Measurements from ENCODE around the gene SOWAHD. TPM values are rescaled to one million over a fixed set of nuclear protein-coding genes. Genes with fewer than 3 reads are reported as not detected.
"Not testable (repeated sequence)": the region's sequence is repeated elsewhere in the genome, so short reads cannot be mapped to it uniquely, and the experiment has no call there.

The SOWAHD gene
- total and polyA plus RNA-seq, 2 donors = 0.25 to 0.26 TPM

- 64% methylated on average over 9 of the region's 9 CpGs for WGBS
- not testable (repeated sequence) for H3K4me3 ChIP-seq (ENCODE audit: low read depth, low read length); DNase-seq (ENCODE audit: extremely low spot score); H3K4me1 ChIP-seq (ENCODE audit: insufficient read depth); H3K27ac ChIP-seq (ENCODE audit: low read depth); H3K36me3 ChIP-seq (ENCODE audit: insufficient read depth)
Measured at GRCh38 chrX:119750131-119750530, 8.3 kb upstream of the SOWAHD start.

- WGBS = 97% methylated on average over 11 of the region's 27 CpGs
- not testable (repeated sequence) for H3K4me3 ChIP-seq (ENCODE audit: low read depth, low read length); DNase-seq (ENCODE audit: extremely low spot score); H3K36me3 ChIP-seq (ENCODE audit: insufficient read depth); H3K4me1 ChIP-seq (ENCODE audit: insufficient read depth); H3K27ac ChIP-seq (ENCODE audit: low read depth)
Measured at GRCh38 chrX:119750751-119751150, 7.6 kb upstream of the SOWAHD start.

GRCh38 chrX:119753001-119753400, 5.4 kb upstream of the SOWAHD start:
- no peaks in the 10 kb centered on the region for H3K36me3 ChIP-seq (ENCODE audit: insufficient read depth)
- no peak overlapping the region for H3K27ac ChIP-seq (ENCODE audit: low read depth)
- H3K4me1 ChIP-seq (ENCODE audit: insufficient read depth) = no peaks in the 10 kb centered on the region
- no peak overlapping the region for H3K4me3 ChIP-seq (ENCODE audit: low read depth, low read length)
- WGBS = 87% methylated on average over 3 of the region's 3 CpGs
- no peak for DNase-seq (ENCODE audit: extremely low spot score)

- WGBS = 69% methylated on average over 8 of the region's 8 CpGs
- Histone ChIP-seq H3K4me3 (ENCODE audit: low read depth, low read length) (no peak overlapping the region), H3K4me1 (ENCODE audit: insufficient read depth) (no peaks in the 10 kb centered on the region), H3K27ac (ENCODE audit: low read depth) (no peak overlapping the region), H3K36me3 (ENCODE audit: insufficient read depth) (no peaks in the 10 kb centered on the region)
- no peak for DNase-seq (ENCODE audit: extremely low spot score)
Measured at GRCh38 chrX:119753639-119754257, 4.6 kb upstream of the SOWAHD start.

GRCh38 chrX:119755981-119756533, 2.3 kb upstream of the SOWAHD start:
- DNase-seq (ENCODE audit: extremely low spot score) = no peak
- WGBS = 69% methylated on average over 7 of the region's 7 CpGs
- no peaks in the 10 kb centered on the region for H3K4me1 ChIP-seq (ENCODE audit: insufficient read depth)
- H3K27ac ChIP-seq (ENCODE audit: low read depth) = no peak overlapping the region
- H3K4me3 ChIP-seq (ENCODE audit: low read depth, low read length) = no peak overlapping the region
- H3K36me3 ChIP-seq (ENCODE audit: insufficient read depth) = no peaks in the 10 kb centered on the region

GRCh38 chrX:119756926-119757635, 1.3 kb upstream of the SOWAHD start:
- 85% methylated on average over 10 of the region's 10 CpGs for whole genome bisulfite sequencing
- Histone ChIP-seq H3K36me3 (ENCODE audit: insufficient read depth) (no peaks in the 10 kb centered on the region), H3K27ac (ENCODE audit: low read depth) (no peak overlapping the region), H3K4me3 (ENCODE audit: low read depth, low read length) (no peak overlapping the region), H3K4me1 (ENCODE audit: insufficient read depth) (no peaks in the 10 kb centered on the region)
- DNase-seq (ENCODE audit: extremely low spot score) = no peak

- no peak overlapping the region for H3K27ac ChIP-seq (ENCODE audit: low read depth)
- no peak overlapping the region for H3K4me3 ChIP-seq (ENCODE audit: low read depth, low read length)
- no peak for DNase-seq (ENCODE audit: extremely low spot score)
- no peaks in the 10 kb centered on the region for H3K36me3 ChIP-seq (ENCODE audit: insufficient read depth)
- 62% methylated on average over 12 of the region's 12 CpGs for WGBS
- no peaks in the 10 kb centered on the region for H3K4me1 ChIP-seq (ENCODE audit: insufficient read depth)
Measured at GRCh38 chrX:119757646-119757978, 776 bp upstream of the SOWAHD start.

GRCh38 chrX:119758731-119759247, 401 bp downstream of the SOWAHD start:
- no peak for DNase-seq (ENCODE audit: extremely low spot score)

GRCh38 chrX:119759248-119759766, 919 bp downstream of the SOWAHD start:
- no peak for DNase-seq (ENCODE audit: extremely low spot score)
- H3K36me3 ChIP-seq (ENCODE audit: insufficient read depth) = no peaks in the 10 kb centered on the region
- H3K4me1 ChIP-seq (ENCODE audit: insufficient read depth) = no peaks in the 10 kb centered on the region
- 21% methylated on average over 44 of the region's 44 CpGs for WGBS
- no peak overlapping the region for H3K27ac ChIP-seq (ENCODE audit: low read depth)
- peak overlapping the region; percentile 35 for H3K4me3 ChIP-seq (ENCODE audit: low read depth, low read length)

More at GRCh38 chrX:119758731-119759247, 401 bp downstream of the SOWAHD start:
- WGBS = 2% methylated on average over 51 of the region's 54 CpGs
- no peak overlapping the region for H3K27ac ChIP-seq (ENCODE audit: low read depth)
- H3K4me1 ChIP-seq (ENCODE audit: insufficient read depth) = no peaks in the 10 kb centered on the region
- H3K36me3 ChIP-seq (ENCODE audit: insufficient read depth) = no peaks in the 10 kb centered on the region
- H3K4me3 ChIP-seq (ENCODE audit: low read depth, low read length) = peak overlapping the region; percentile 35

- no peaks in the 10 kb centered on the region for H3K4me1 ChIP-seq (ENCODE audit: insufficient read depth)
- DNase-seq (ENCODE audit: extremely low spot score) = no peak
- 86% methylated on average over 18 of the region's 18 CpGs for WGBS
- no peak overlapping the region for H3K4me3 ChIP-seq (ENCODE audit: low read depth, low read length)
- H3K36me3 ChIP-seq (ENCODE audit: insufficient read depth) = no peaks in the 10 kb centered on the region
- no peak overlapping the region for H3K27ac ChIP-seq (ENCODE audit: low read depth)
Measured at GRCh38 chrX:119760026-119760877, 1.9 kb downstream of the SOWAHD start.

- WGBS = 70% methylated on average over 3 of the region's 3 CpGs
- Histone ChIP-seq H3K36me3 (ENCODE audit: insufficient read depth) (no peaks in the 10 kb centered on the region), H3K4me3 (ENCODE audit: low read depth, low read length) (no peak overlapping the region), H3K27ac (ENCODE audit: low read depth) (no peak overlapping the region), H3K4me1 (ENCODE audit: insufficient read depth) (no peaks in the 10 kb centered on the region)
- no peak for DNase-seq (ENCODE audit: extremely low spot score)
Measured at GRCh38 chrX:119762718-119763117, 4.3 kb downstream of the SOWAHD start.

- no peak for DNase-seq (ENCODE audit: extremely low spot score)
- no peak overlapping the region for H3K4me3 ChIP-seq (ENCODE audit: low read depth, low read length)
- H3K36me3 ChIP-seq (ENCODE audit: insufficient read depth) = no peaks in the 10 kb centered on the region
- H3K4me1 ChIP-seq (ENCODE audit: insufficient read depth) = no peaks in the 10 kb centered on the region
- WGBS = 47% methylated on average over 7 of the region's 7 CpGs
- H3K27ac ChIP-seq (ENCODE audit: low read depth) = no peak overlapping the region
Measured at GRCh38 chrX:119763181-119763580, 4.8 kb downstream of the SOWAHD start.

- WGBS = 90% methylated on average over 6 of the region's 6 CpGs
- Histone ChIP-seq H3K27ac (ENCODE audit: low read depth) (no peak overlapping the region), H3K36me3 (ENCODE audit: insufficient read depth) (no peaks in the 10 kb centered on the region), H3K4me1 (ENCODE audit: insufficient read depth) (no peaks in the 10 kb centered on the region), H3K4me3 (ENCODE audit: low read depth, low read length) (no peak overlapping the region)
- no peak for DNase-seq (ENCODE audit: extremely low spot score)
Measured at GRCh38 chrX:119763836-119764387, 5.5 kb downstream of the SOWAHD start.

Measured in urinary bladder (tissue), 4 donors.